Esophagus muscularis mucosa (tissue), 4 donors: ENCODE results near the gene C1QTNF9B. TPM values are rescaled to one million over a fixed set of nuclear protein-coding genes. Genes with fewer than 3 reads are reported as not detected.
"Not testable (repeated sequence)": the region's sequence is repeated elsewhere in the genome, so short reads cannot be mapped to it uniquely, and the experiment has no call there.

Source experiments
- DNase-seq: peaks from one replicate; pipeline ENCODE4 v3.0.0-alpha.2; 2017; ENCODE audit errors: extremely low spot score
- H3K27ac ChIP-seq, 4 donors: fragments of 200-600 bp; sonication (generic); replicated peaks in 1 of 4; 1 replicate in 3 of 4; 2 replicates in 1 of 4; pipeline ENCODE4 v1.5.1; 2016 to 2019; ENCODE audit warnings: mild to moderate bottlenecking in 1 of 4
- H3K27me3 ChIP-seq, 4 donors: fragments of 200-600 bp; sonication (generic); one replicate each; pipeline versions ENCODE4 v1.5.1 to v1.6.0; 2016 to 2019
- H3K36me3 ChIP-seq, 4 donors: fragments of 200-600 bp; sonication (generic); one replicate each; pipeline ENCODE4 v1.5.1; 2016 to 2019
- H3K4me1 ChIP-seq, 4 donors: fragments of 200-600 bp; sonication (generic); one replicate each; pipeline ENCODE4 v1.5.1; 2016 to 2019
- H3K4me3 ChIP-seq, 4 donors: fragments of 200-600 bp; sonication (generic); 1 replicate in 2 of 4; 2 replicates in 2 of 4; pipeline ENCODE4 v1.5.1; 2016 to 2019; ENCODE audit warnings: mild to moderate bottlenecking in 4 of 4, moderate library complexity in 1 of 4
- H3K9me3 ChIP-seq, 4 donors: fragments of 200-600 bp; sonication (generic); 1 replicate in 3 of 4; 2 replicates in 1 of 4; pipeline ENCODE4 v1.5.1; 2016 to 2019
- CTCF ChIP-seq, 3 experiments: fragments of 200-600 bp in 2 of 3; fragments of 450-650 bp in 1 of 3; sonication (generic) in 2 of 3; IDR thresholded peaks; one replicate each; pipeline ENCODE4 v1.5.1; 2017 to 2019; ENCODE audit warnings: antibody characterized with exemption in 3 of 3, mild to moderate bottlenecking in 2 of 3, moderate library complexity in 1 of 3
- EP300 ChIP-seq: sonication (generic); formaldehyde crosslinking; IDR thresholded peaks from one replicate; pipeline ENCODE4 v1.6.1; 2017; ENCODE audit warnings: antibody characterized with exemption
- POLR2A ChIP-seq: fragments of 450-650 bp; IDR thresholded peaks from one replicate; pipeline ENCODE4 v1.6.1; 2017; ENCODE audit warnings: antibody characterized with exemption, moderate library complexity, mild to moderate bottlenecking, low read depth
- POLR2AphosphoS5 ChIP-seq, 2 donors: sonication (generic); formaldehyde crosslinking; IDR thresholded peaks; one replicate each; pipeline ENCODE4 v1.6.1; 2017; ENCODE audit warnings: antibody characterized with exemption in 2 of 2
- WGBS: methylation state at CpG from one replicate; pipeline ENCODE4 v1.1.5; 2018; 5-methylcytosine and 5-hydroxymethylcytosine counted together
- intact Hi-C: fragments of 100-400 bp; cut with DNase I; formaldehyde crosslinking; loops from one replicate; pipeline ENCODE4 v1.15.1; 2023
- total RNA-seq, 4 donors: library from RNA; depleted of rRNA; stranded (reverse); fragments of >200 nt; gene quantifications; one replicate each; pipeline versions ENCODE4 v1.1.0 to v1.2.1, GENCODE V29; 2016

The C1QTNF9B gene
- total RNA-seq, result under 1 TPM in 2 of 4 donors, not detected in 2; 0.32 to 0.86 TPM

- H3K27ac ChIP-seq, H3K9me3 ChIP-seq, H3K36me3 ChIP-seq, H3K4me1 ChIP-seq, intact Hi-C loops, H3K4me3 ChIP-seq, DNase-seq: not testable (repeated sequence)
- peaks cover 0 to 14% (median 1%) of the 10 kb centered on the region in 4 donors for H3K27me3 ChIP-seq
- WGBS, result 79% methylated on average over 3 of the region's 3 CpGs
Observed at GRCh38 chr13:23897452-23897919, at the start of gene C1QTNF9B. C1QTNF9B (minus strand) TSS chr13:23897502.

GRCh38 chr13:23946900-23947299 lies 49.6 kb upstream of the C1QTNF9B start:
- Histone ChIP-seq H3K9me3 (no peaks in the 10 kb centered on the region), H3K4me1 (no peaks in the 10 kb centered on the region), H3K36me3 (no peaks in the 10 kb centered on the region), H3K27me3 (peaks cover 0 to 36% (median 0%) of the 10 kb centered on the region in 4 donors), H3K4me3 (no peak overlapping the region), H3K27ac (no peak overlapping the region)
- intact Hi-C loops, result no loop called here
- 88% methylated on average over 3 of the region's 8 CpGs for WGBS
- DNase-seq, result no peak
- TF ChIP-seq POLR2AphosphoS5 (IDR thresholded peaks at IDR 0.05) (no peak), CTCF (IDR thresholded peaks at IDR 0.05) (no peak), EP300 (no peak), POLR2A (no peak)

GRCh38 chr13:23946067-23946466 lies 48.8 kb upstream of the C1QTNF9B start:
- Histone ChIP-seq H3K27me3 (peaks cover 0 to 36% (median 0%) of the 10 kb centered on the region in 4 donors), H3K27ac (no peak overlapping the region), H3K4me3 (no peak overlapping the region), H3K36me3 (no peaks in the 10 kb centered on the region), H3K4me1 (no peaks in the 10 kb centered on the region), H3K9me3 (no peaks in the 10 kb centered on the region)
- WGBS, result 76% methylated on average over 19 of the region's 19 CpGs
- intact Hi-C loops, result no loop called here
- no peak for TF ChIP-seq EP300
- TF ChIP-seq POLR2AphosphoS5 (IDR thresholded peaks at IDR 0.05), result no peak
- TF ChIP-seq CTCF (IDR thresholded peaks at IDR 0.05), result no peak
- TF ChIP-seq POLR2A, result no peak
- DNase-seq, result no peak

GRCh38 chr13:23945612-23946011 lies 48.3 kb upstream of the C1QTNF9B start:
- Histone ChIP-seq H3K9me3 (no peaks in the 10 kb centered on the region), H3K4me3 (no peak overlapping the region), H3K4me1 (no peaks in the 10 kb centered on the region), H3K27ac (no peak overlapping the region), H3K27me3 (peaks cover 0 to 36% (median 0%) of the 10 kb centered on the region in 4 donors), H3K36me3 (no peaks in the 10 kb centered on the region)
- TF ChIP-seq POLR2A (no peak), POLR2AphosphoS5 (IDR thresholded peaks at IDR 0.05) (no peak), CTCF (IDR thresholded peaks at IDR 0.05) (no peak), EP300 (no peak)
- intact Hi-C loops, result no loop called here
- 78% methylated on average over 28 of the region's 28 CpGs for WGBS
- DNase-seq, result no peak

GRCh38 chr13:23941211-23941610 lies 43.9 kb upstream of the C1QTNF9B start:
- Histone ChIP-seq H3K27me3 (peaks cover 0 to 10% (median 0%) of the 10 kb centered on the region in 4 donors), H3K4me3 (no peak overlapping the region), H3K36me3 (no peaks in the 10 kb centered on the region), H3K4me1 (no peaks in the 10 kb centered on the region), H3K9me3 (no peaks in the 10 kb centered on the region), H3K27ac (no peak overlapping the region)
- no peak for TF ChIP-seq CTCF (IDR thresholded peaks at IDR 0.05)
- TF ChIP-seq EP300, result no peak
- no peak for TF ChIP-seq POLR2AphosphoS5 (IDR thresholded peaks at IDR 0.05)
- no peak for TF ChIP-seq POLR2A
- intact Hi-C loops, result no loop called here
- DNase-seq, result no peak
- 68% methylated on average over 3 of the region's 3 CpGs for WGBS

GRCh38 chr13:23939666-23940065 lies 42.4 kb upstream of the C1QTNF9B start:
- intact Hi-C loops, result not testable (repeated sequence)
- 84% methylated on average over 3 of the region's 3 CpGs for WGBS

More at GRCh38 chr13:23939666-23940065, 42.4 kb upstream of the C1QTNF9B start:
- H3K9me3 ChIP-seq, H3K4me1 ChIP-seq, DNase-seq, H3K4me3 ChIP-seq, H3K36me3 ChIP-seq, H3K27ac ChIP-seq: not testable (repeated sequence)
- H3K27me3 ChIP-seq, result peaks cover 0 to 10% (median 0%) of the 10 kb centered on the region in 4 donors
